ENCODE data around the gene SNX13. TPM values are rescaled to one million over a fixed set of nuclear protein-coding genes. Genes with fewer than 3 reads are reported as not detected.
A peak's percentile ranks its signal among the peaks of the same experiment; 100 is the strongest.

SNX13 gene
- total RNA-seq, 1 experiment from 2014 or later, result 29.0 TPM

- no peak overlapping the region for H3K27ac Mint-ChIP-seq
- no peaks in the 10 kb centered on the region for H3K79me1 ChIP-seq (ENCODE audit: insufficient read depth, low read depth, low read length, poor library complexity, severe bottlenecking)
- H3K9ac ChIP-seq (ENCODE audit: extremely low read depth, insufficient read length, low read length), result no peak overlapping the region
- H3K56ac ChIP-seq (ENCODE audit: insufficient read length, low read depth, low read length), result no peak overlapping the region
- no CpG with 5 or more reads among the region's 1 CpG for WGBS (ENCODE audit: extremely low coverage, insufficient read length, low lambda C conversion rate)
- no peak overlapping the region for H2AFZ ChIP-seq (ENCODE audit: low read length)
- H3K4ac ChIP-seq (ENCODE audit: low read depth, low read length), result no peak overlapping the region
- no peaks in the 10 kb centered on the region for H4K20me1 ChIP-seq (ENCODE audit: control insufficient read depth, insufficient read depth, insufficient read length)
- peaks cover 1% of the 10 kb centered on the region; the same call in 1 of the 2 replicates for H3K27me3 Mint-ChIP-seq (ENCODE audit: low read depth)
- H3K4me3 Mint-ChIP-seq, result no peak overlapping the region
- no peaks in the 10 kb centered on the region; a peak in 1 of 5 replicates for H3K9me3 Mint-ChIP-seq
- H3K27ac ChIP-seq (ENCODE audit: insufficient read length, low read depth, low read length), result no peak overlapping the region
- H3K79me2 ChIP-seq (ENCODE audit: insufficient read depth, low read length), result no peaks in the 10 kb centered on the region
- H4K91ac ChIP-seq (ENCODE audit: insufficient read length, low read depth, low read length), result no peak overlapping the region
- H3K23ac ChIP-seq (ENCODE audit: insufficient read length, low read depth, low read length), result no peak overlapping the region
- no peak overlapping the region for H2BK15ac ChIP-seq (ENCODE audit: low read depth, low read length)
- H3T11ph ChIP-seq (ENCODE audit: low read length), result no peak overlapping the region
- H3K36me3 Mint-ChIP-seq (ENCODE audit: insufficient read depth in 1 of 3, low read depth in 3 of 3), result no peaks in the 10 kb centered on the region
- no peak overlapping the region for H3K14ac ChIP-seq (ENCODE audit: insufficient read depth, low read length)
- H3K27me3 ChIP-seq (ENCODE audit: insufficient read depth, low read length), result no peaks in the 10 kb centered on the region
- peak; percentile 41; the same call in 2 of the 3 replicates for TF ChIP-seq CTCF (conservative IDR thresholded peaks at IDR 0.05)
- no peak overlapping the region for H2BK5ac ChIP-seq (ENCODE audit: insufficient read length, low read length)
- H2BK20ac ChIP-seq (ENCODE audit: low read depth, low read length, poor library complexity, severe bottlenecking), result no peak overlapping the region
- H3K18ac ChIP-seq (ENCODE audit: insufficient read length, low read depth, low read length), result no peak overlapping the region
- no peak overlapping the region for H3K4me2 ChIP-seq (ENCODE audit: insufficient read depth, insufficient read length, low read length)
- no peak overlapping the region for H2AK5ac ChIP-seq (ENCODE audit: insufficient read length, low read length)
- H3K4me1 ChIP-seq (ENCODE audit: insufficient read depth, low read length), result no peaks in the 10 kb centered on the region
- H3K23me2 ChIP-seq (ENCODE audit: insufficient read length, low read depth, low read length, poor library complexity, severe bottlenecking), result no peaks in the 10 kb centered on the region
- H2BK12ac ChIP-seq (ENCODE audit: insufficient read length, low read depth, low read length), result no peak overlapping the region
- DNase-seq, result no peak
- H4K5ac ChIP-seq (ENCODE audit: insufficient read length, low read depth, low read length), result no peak overlapping the region
- no peak overlapping the region for H4K8ac ChIP-seq (replicated peaks; ENCODE audit: insufficient read length, low read depth, low read length)
- H2BK120ac ChIP-seq (ENCODE audit: low read depth, low read length, poor library complexity, severe bottlenecking), result no peak overlapping the region
- peaks cover 8% of the 10 kb centered on the region in 2 experiments for H3K4me1 Mint-ChIP-seq
- no peaks in the 10 kb centered on the region for H3K9me3 ChIP-seq (ENCODE audit: control insufficient read depth, low read depth, low read length)
Observed at GRCh38 chr7:17944720-17945119, 4.4 kb upstream of the SNX13 start.
